GM12878 (cell line): ENCODE data around the gene ENPP4. TPM values are rescaled to one million over a fixed set of nuclear protein-coding genes. Genes with fewer than 3 reads are reported as not detected.

Experiments
- ATAC-seq: fragments of 200-7000 bp; cut with Tn5 transposase; 3 replicates; pipeline ENCODE4 v1.9.1; 2020; ENCODE audit warnings: mild to moderate bottlenecking, moderate library complexity
- BruUV-seq: library from RNA; stranded (reverse); fragments of 400-500 nt; replicated peaks from 2 replicates; lab custom pipeline; 2021; lab: Mats Ljungman, UMichigan
- CTCF ChIA-PET: fragments of 300-600 bp; sonication (Branson Sonifier 250); formaldehyde crosslinking; extraction: SDS; loops from one replicate; lab custom pipeline; 2021; ENCODE audit warnings: inconsistent platforms; lab: Yijun Ruan, JAX
- POLR2A ChIA-PET: fragments of 350-600 bp; formaldehyde crosslinking; extraction: SDS; loops from one replicate; lab custom pipeline; 2021; ENCODE audit warnings: inconsistent platforms; lab: Charles Lee
- RAD21 ChIA-PET: fragments of 300-600 bp; sonication (Branson Sonifier 250); formaldehyde crosslinking; loops from one replicate; lab custom pipeline; 2023; ENCODE audit warnings: antibody characterized with exemption; ENCODE audit not compliant: unreplicated experiment; lab: Charles Lee
- SMC1A ChIA-PET: fragments of 300-600 bp; sonication (Branson Sonifier 250); formaldehyde crosslinking; loops from one replicate; lab custom pipeline; 2023; ENCODE audit not compliant: unreplicated experiment, uncharacterized antibody; lab: Charles Lee
- DNase-seq: peaks from one replicate; pipeline ENCODE4 v3.0.0-alpha.2; 2011; ENCODE audit warnings: low read depth, low spot score
- FAIRE-seq: peaks from 3 replicates; lab custom pipeline; 2011; peaks lifted over from hg19 to GRCh38; lab: Jason Lieb, UNC
- H2AFZ ChIP-seq: 2 replicates; pipeline ENCODE4 v1.6.0; 2011; ENCODE audit warnings: low read depth, low read length, control low read depth; ENCODE audit not compliant: control insufficient read depth
- H3K27ac ChIP-seq: 2 replicates; pipeline ENCODE4 v1.5.1; 2011; ENCODE audit warnings: control low read depth; ENCODE audit not compliant: control insufficient read depth, insufficient read depth
- H3K27me3 ChIP-seq, 2 experiments: replicated peaks in 1 of 2; 2 replicates each; pipeline versions ENCODE4 v1.6.0 to v1.6.1; 2011; ENCODE audit warnings: low read length in 1 of 2; ENCODE audit not compliant: control insufficient read depth in 2 of 2, insufficient read depth in 2 of 2
- H3K36me3 ChIP-seq, 2 experiments: 2 replicates each; pipeline ENCODE4 v1.5.1; 2011; ENCODE audit warnings: low read length in 1 of 2; ENCODE audit not compliant: control insufficient read depth in 2 of 2, insufficient read depth in 2 of 2
- H3K4me1 ChIP-seq: 2 replicates; pipeline ENCODE4 v1.6.1; 2011; ENCODE audit warnings: mild to moderate bottlenecking, low read length, moderate library complexity, mixed read lengths; ENCODE audit not compliant: control insufficient read depth, insufficient read depth
- H3K4me2 ChIP-seq: 2 replicates; pipeline ENCODE4 v1.6.0; 2011; ENCODE audit warnings: control low read depth; ENCODE audit not compliant: control insufficient read depth, insufficient read depth
- H3K4me3 ChIP-seq: fragments of 200-600 bp; sonication (generic); 2 replicates; pipeline ENCODE4 v1.5.1; 2016
- H3K79me2 ChIP-seq: 2 replicates; pipeline ENCODE4 v1.6.0; 2011; ENCODE audit warnings: low read length; ENCODE audit not compliant: control insufficient read depth, insufficient read depth
- H3K9ac ChIP-seq: 2 replicates; pipeline ENCODE4 v1.8.0; 2011; ENCODE audit warnings: low read length, control low read depth, mixed read lengths; ENCODE audit not compliant: control insufficient read depth, insufficient read depth
- H3K9me3 ChIP-seq: replicated peaks from 3 replicates; pipeline ENCODE4 v1.5.1; 2011; ENCODE audit warnings: mild to moderate bottlenecking, low read length; ENCODE audit not compliant: control insufficient read depth, insufficient read depth
- H4K20me1 ChIP-seq: 2 replicates; pipeline ENCODE4 v1.6.0; 2011; ENCODE audit not compliant: control insufficient read depth, insufficient read depth
- BMI1 ChIP-seq: fragments of 450-650 bp; IDR thresholded peaks from 2 replicates; pipeline ENCODE4 v1.6.1; 2016; ENCODE audit warnings: mild to moderate bottlenecking, moderate library complexity, borderline replicate concordance
- CTCF ChIP-seq, 3 experiments: IDR thresholded peaks in 2 of 3; conservative IDR thresholded peaks in 1 of 3; 2 replicates each; pipeline ENCODE4 v1.5.1; 2011; ENCODE audit warnings: low read depth in 3 of 3, low read length in 3 of 3, mild to moderate bottlenecking in 3 of 3, control low read depth in 2 of 3, moderate library complexity in 2 of 3, inconsistent platforms in 1 of 3, mixed read lengths in 1 of 3; ENCODE audit not compliant: control insufficient read depth in 2 of 3, insufficient read depth in 1 of 3; ENCODE audit errors: extremely low read depth in 1 of 3
- ELK1 ChIP-seq: IDR thresholded peaks from 2 replicates; pipeline ENCODE4 v1.6.1; 2012; ENCODE audit warnings: low read depth, low read length, improper control_type of control experiment
- ETV6 ChIP-seq, 2 experiments: fragments of 450-650 bp in 1 of 2; IDR thresholded peaks in 1 of 2; conservative IDR thresholded peaks in 1 of 2; 2 replicates each; pipeline ENCODE4 v1.6.1; 2014; ENCODE audit warnings: antibody characterized with exemption in 1 of 2, borderline replicate concordance in 1 of 2, low read depth in 1 of 2, mild to moderate bottlenecking in 1 of 2, moderate library complexity in 1 of 2
- FOS ChIP-seq: IDR thresholded peaks from 3 replicates; pipeline ENCODE4 v1.6.1; 2011; ENCODE audit warnings: borderline replicate concordance; ENCODE audit not compliant: insufficient read length; ENCODE audit errors: extremely low read depth
- IRF3 ChIP-seq: fragments of 450-650 bp; IDR thresholded peaks from 2 replicates; pipeline ENCODE4 v1.6.1; 2014; ENCODE audit warnings: mild to moderate bottlenecking
- NR2C1 ChIP-seq: fragments of 450-650 bp; IDR thresholded peaks from 2 replicates; pipeline ENCODE4 v1.6.1; 2017; ENCODE audit warnings: antibody characterized with exemption, mild to moderate bottlenecking, moderate library complexity
- POU2F2 ChIP-seq: IDR thresholded peaks from 3 replicates; pipeline ENCODE4 v1.6.1; 2011; ENCODE audit warnings: low read depth, mild to moderate bottlenecking, low read length, borderline replicate concordance
- RELA ChIP-seq: fragments of 450-650 bp; IDR thresholded peaks from 2 replicates; pipeline ENCODE4 v1.8.0; 2014; ENCODE audit warnings: borderline replicate concordance; ENCODE audit not compliant: partially characterized antibody
- REST ChIP-seq: IDR thresholded peaks from 2 replicates; pipeline ENCODE4 v1.6.1; 2012; ENCODE audit warnings: mild to moderate bottlenecking, low read depth, low read length
- SREBF2 ChIP-seq: IDR thresholded peaks from 2 replicates; pipeline ENCODE4 v1.6.1; 2012; ENCODE audit warnings: mild to moderate bottlenecking, low read length
- SUPT20H ChIP-seq: IDR thresholded peaks from 2 replicates; pipeline ENCODE4 v1.6.1; 2011; ENCODE audit warnings: low read depth, mild to moderate bottlenecking, low read length, moderate library complexity, borderline replicate concordance; ENCODE audit not compliant: control insufficient read depth
- USF1 ChIP-seq: IDR thresholded peaks from 2 replicates; pipeline ENCODE4 v1.6.1; 2011; ENCODE audit warnings: borderline replicate concordance, low read depth, mild to moderate bottlenecking, moderate library complexity, mixed read lengths, low read length; ENCODE audit not compliant: insufficient read depth; ENCODE audit errors: extremely low read length
- YY1 ChIP-seq: IDR thresholded peaks from 2 replicates; pipeline ENCODE4 v1.6.1; 2011; ENCODE audit warnings: low read depth, mild to moderate bottlenecking, low read length
- WGBS: methylation state at CpG from one replicate; pipeline ENCODE4 v1.1.6; 2016; ENCODE audit warnings: low lambda C conversion rate; ENCODE audit not compliant: insufficient replicate concordance, insufficient coverage; ENCODE audit errors: missing lambda C conversion rate; 5-methylcytosine and 5-hydroxymethylcytosine counted together
- in situ Hi-C: fragments of 300-500 bp; cut with MboI; formaldehyde crosslinking; loops from 9 replicates; pipeline ENCODE4 v1.14.3; 2018; ENCODE audit warnings: mixed read lengths
- intact Hi-C: fragments of 100-400 bp; cut with micrococcal nuclease; formaldehyde crosslinking; loops from one replicate; pipeline ENCODE4 v1.14.2; 2022; ENCODE audit not compliant: unreplicated experiment
- polyA plus RNA-seq, 11 experiments: library from polyadenylated mRNA; depleted of rRNA in 4 of 11; unstranded in 6 of 11; stranded (reverse) in 5 of 11; fragments of >200 nt; fragmentation: Nextera tagmentation in 4 of 11; fragmentation: Illumina TruSeq in 1 of 11; extraction: Ambion mirVana in 4 of 11; extraction: Trizol in 1 of 11; gene quantifications; 1 replicate in 1 of 11; 2 replicates in 10 of 11; pipeline versions ENCODE4 v1.2.1 to v1.2.3, GENCODE V29; 2011 to 2016; ENCODE audit warnings: inconsistent platforms in 2 of 11, missing spikeins in 2 of 11, low read depth in 1 of 11
- total RNA-seq, 4 experiments: library from RNA; depleted of rRNA in 3 of 4; stranded (reverse); fragments of >200 nt in 3 of 4; fragmentation: Illumina TruSeq in 1 of 4; extraction: Trizol in 1 of 4; gene quantifications; 2 replicates each; pipeline versions ENCODE4 v1.2.1 to v1.2.3, GENCODE V29; 2013 to 2021

Gene ENPP4
- total and polyA plus RNA-seq, 10 of the 15 experiments (the other 5 are each of a cell fraction or from before 2014, with no cell fraction given) = 3.3 to 9.7 (median 5.3) TPM

GRCh38 chr6:46144270-46144669, 14.5 kb downstream of the ENPP4 start:
- in situ Hi-C loops = no loop called here
- no peak for DNase-seq
- Histone ChIP-seq H3K4me3 (no peak overlapping the region), H3K4me2 (no peak overlapping the region), H3K27me3 (no peaks in the 10 kb centered on the region), H3K9ac (no peak overlapping the region), H3K79me2 (no peaks in the 10 kb centered on the region; the same call in 1 of the 2 replicates), H3K9me3 (no peaks in the 10 kb centered on the region), H3K4me1 (no peaks in the 10 kb centered on the region), H3K27ac (no peak overlapping the region), H3K36me3 (peaks cover 0 to 7% of the 10 kb centered on the region in 2 experiments; a peak in 2 of 4 replicates), H2AFZ (no peak overlapping the region), H4K20me1 (no peaks in the 10 kb centered on the region)
- ChIA-PET SMC1A (no interaction called here), CTCF (no interaction called here), RAD21 (no interaction called here), POLR2A (no interaction called here)
- FAIRE-seq = no peak
- no peak for ATAC-seq
- intact Hi-C loops = no loop called here
- BruUV-seq = TSS peak; percentile 5
- TF ChIP-seq POU2F2 = no peak
- no peak for TF ChIP-seq ETV6 (conservative IDR thresholded peaks at IDR 0.05 in 1 of 2, IDR thresholded peaks at IDR 0.05 in 1 of 2; ENCODE audit: borderline replicate concordance in 1 of 2, low read depth in 1 of 2)
- no peak for TF ChIP-seq SREBF2
- no peak for TF ChIP-seq IRF3
- TF ChIP-seq YY1 = no peak
- no peak for TF ChIP-seq CTCF (IDR thresholded peaks at IDR 0.05 in 2 of 3, conservative IDR thresholded peaks at IDR 0.05 in 1 of 3; ENCODE audit: control insufficient read depth in 2 of 3, extremely low read depth in 1 of 3, insufficient read depth in 1 of 3, low read depth in 3 of 3, low read length in 3 of 3)
- no peak for TF ChIP-seq BMI1
- TF ChIP-seq REST = no peak
- no peak for TF ChIP-seq ELK1
- TF ChIP-seq RELA = no peak
- TF ChIP-seq SUPT20H = no peak
- no peak for TF ChIP-seq FOS
- no peak for TF ChIP-seq USF1
- no peak for TF ChIP-seq NR2C1
- WGBS = 94% methylated on average over 1 of the region's 1 CpG
